ENCODE data around the gene HOXA9. TPM values are rescaled to one million over a fixed set of nuclear protein-coding genes. Genes with fewer than 3 reads are reported as not detected.

Gene HOXA9
- total RNA-seq, 4 donors from 2014 or later = 0.63 to 1.9 (median 0.67) TPM; not detected in 1

GRCh38 chr7:27139334-27140125, 25.8 kb downstream of the HOXA9 start:
- Histone ChIP-seq H3K27me3 (peaks cover 74% of the 10 kb centered on the region), H3K36me3 (no peaks in the 10 kb centered on the region), H3K27ac (no peak overlapping the region), H3K4me1 (peaks cover 11 to 16% of the 10 kb centered on the region in 2 donors), H3K9me3 (no peaks in the 10 kb centered on the region), H3K4me3 (replicated peaks in 1 of 3) (no peak overlapping the region)
- WGBS, 2 donors = 34 to 36% methylated on average over 45 to 51 of the region's 53 CpGs
- intact Hi-C loops (cut with DNase I) = no loop called here
- DNase-seq = no peak
- TF ChIP-seq POLR2A (IDR thresholded peaks at IDR 0.05) (no peak), CTCF (IDR thresholded peaks at IDR 0.05) (no peak)

DNA sequence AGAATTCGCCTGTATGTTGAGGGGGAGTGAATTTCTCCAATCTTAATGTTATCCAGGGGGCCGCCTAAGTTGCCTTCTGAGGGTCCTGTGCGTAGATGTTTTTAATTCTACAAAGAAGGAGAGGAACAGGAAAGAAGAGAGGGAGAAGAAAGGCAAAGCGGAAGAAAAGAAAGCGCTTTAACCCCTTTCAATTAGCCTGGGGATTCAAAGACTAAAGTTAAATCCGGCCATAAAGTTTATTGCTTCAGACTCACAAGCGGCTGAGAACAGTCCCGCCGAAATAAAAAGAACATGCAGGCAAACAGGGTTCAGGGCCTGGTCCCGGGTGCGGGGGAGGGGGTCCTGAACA, 26.4 kb downstream of the HOXA9 start:
- Histone ChIP-seq H3K27ac (no peak overlapping the region), H3K4me1 (peaks cover 11 to 15% of the 10 kb centered on the region in 2 donors), H3K27me3 (peaks cover 68% of the 10 kb centered on the region), H3K36me3 (no peaks in the 10 kb centered on the region), H3K9me3 (no peaks in the 10 kb centered on the region), H3K4me3 (replicated peaks in 1 of 3) (no peak overlapping the region)
- WGBS, 2 donors = 27 to 31% methylated on average over 11 of the region's 11 CpGs
- intact Hi-C loops (cut with DNase I) = no loop called here
- DNase-seq = no peak
- no peak for TF ChIP-seq POLR2A (IDR thresholded peaks at IDR 0.05)
- no peak for TF ChIP-seq CTCF (IDR thresholded peaks at IDR 0.05)

- no peaks in the 10 kb centered on the region for H3K36me3 ChIP-seq
- WGBS, 2 donors = 50 to 58% methylated on average over 1 of the region's 1 CpG
- no peak for DNase-seq
- H3K4me1 ChIP-seq = peaks cover 11% of the 10 kb centered on the region in 2 donors
- TF ChIP-seq POLR2A (IDR thresholded peaks at IDR 0.05) (no peak), CTCF (IDR thresholded peaks at IDR 0.05) (no peak)
- no peaks in the 10 kb centered on the region for H3K9me3 ChIP-seq
- no peak overlapping the region for H3K4me3 ChIP-seq (replicated peaks in 1 of 3)
- H3K27me3 ChIP-seq = peaks cover 69% of the 10 kb centered on the region
- intact Hi-C loops (cut with DNase I) = no loop called here
- H3K27ac ChIP-seq = no peak overlapping the region
Observed at GRCh38 chr7:27138472-27138871, 26.9 kb downstream of the HOXA9 start.

DNA sequence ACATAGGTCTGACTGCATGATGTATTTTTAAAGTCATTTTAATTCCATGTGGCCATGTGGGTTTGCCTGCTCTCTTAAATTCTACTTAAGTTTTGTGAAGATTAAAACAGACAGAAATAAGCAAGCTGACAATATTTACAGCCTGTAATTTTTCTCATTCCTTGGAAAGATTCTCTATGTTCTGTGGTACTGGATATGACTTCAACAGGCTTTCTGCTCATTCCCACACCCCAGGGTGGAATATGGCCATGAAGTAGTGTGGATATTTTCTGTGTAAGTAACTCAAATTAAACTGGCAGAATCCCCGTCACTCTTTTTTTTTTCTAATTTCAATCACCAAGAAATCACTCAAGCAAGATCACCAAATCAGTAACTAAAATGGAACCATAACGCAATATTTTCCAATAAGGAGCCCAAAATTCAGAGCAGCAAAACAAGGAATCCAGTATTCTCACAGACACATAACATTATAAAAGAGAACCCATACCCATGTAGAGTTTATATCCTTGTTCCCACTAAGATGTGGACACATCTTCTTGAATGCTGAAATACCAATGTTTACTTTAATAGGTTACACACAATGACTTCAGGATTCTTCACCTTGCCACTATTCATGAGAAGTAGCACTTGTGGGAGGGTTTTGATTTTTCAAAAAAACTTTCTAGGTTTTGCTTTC, 27.6 kb downstream of the HOXA9 start:
- Histone ChIP-seq H3K27me3 (peaks cover 66% of the 10 kb centered on the region), H3K4me1 (peaks cover 7 to 11% of the 10 kb centered on the region in 2 donors), H3K9me3 (no peaks in the 10 kb centered on the region), H3K4me3 (replicated peaks in 1 of 3) (no peak overlapping the region), H3K27ac (no peak overlapping the region), H3K36me3 (no peaks in the 10 kb centered on the region)
- intact Hi-C loops (cut with DNase I) = no loop called here
- TF ChIP-seq CTCF (IDR thresholded peaks at IDR 0.05) (no peak), POLR2A (IDR thresholded peaks at IDR 0.05) (no peak)
- WGBS, 2 donors = 44 to 50% methylated on average over 2 of the region's 2 CpGs
- DNase-seq = no peak

DNA sequence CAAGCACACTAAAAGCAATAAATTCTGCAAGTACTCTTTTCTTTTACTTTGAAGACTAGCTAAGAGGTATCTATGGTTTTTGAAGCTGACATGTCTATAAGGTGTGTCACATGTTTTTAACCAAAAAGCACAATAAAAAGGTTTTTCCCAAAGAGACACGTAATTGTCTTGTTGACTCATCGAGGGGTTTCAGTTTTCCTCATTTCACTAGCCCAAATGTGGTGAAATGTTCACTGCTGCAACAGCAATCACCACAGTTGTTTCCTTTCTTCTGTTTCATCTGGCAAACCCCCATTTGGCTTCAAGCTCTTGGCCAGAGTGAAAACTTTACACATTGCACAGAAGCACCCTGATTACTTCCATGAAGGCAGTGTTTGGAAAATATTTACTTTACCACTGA, 30.9 kb downstream of the HOXA9 start:
- Histone ChIP-seq H3K36me3 (no peaks in the 10 kb centered on the region), H3K4me3 (replicated peaks in 1 of 3) (no peak overlapping the region), H3K9me3 (no peaks in the 10 kb centered on the region), H3K27ac (no peak overlapping the region), H3K27me3 (peaks cover 46% of the 10 kb centered on the region), H3K4me1 (peaks cover under 1 to 7% of the 10 kb centered on the region in 2 donors)
- no peak for TF ChIP-seq POLR2A (IDR thresholded peaks at IDR 0.05)
- no peak for TF ChIP-seq CTCF (IDR thresholded peaks at IDR 0.05)
- no peak for DNase-seq
- intact Hi-C loops (cut with DNase I) = no loop called here
- WGBS, 2 donors = 17 to 23% methylated on average over 2 of the region's 2 CpGs
